Skeletal muscle tissue (tissue), 2 donors: ENCODE data around the gene TSSC4. TPM values are rescaled to one million over a fixed set of nuclear protein-coding genes. Genes with fewer than 3 reads are reported as not detected.

Experiments
- small RNA-seq: library from RNA; depleted of rRNA; stranded (forward); fragments of <200 nt; gene quantifications from one replicate; pipeline ENCODE3, GENCODE V24; 2014
- total RNA-seq: library from RNA; depleted of rRNA; stranded (reverse); fragments of >200 nt; gene quantifications from one replicate; pipeline ENCODE4 v1.2.3, GENCODE V29; 2014

Gene TSSC4
- total RNA-seq, 1 donor from 2014 or later, result 23.5 TPM

Small RNA genes within 50 kb of the gene (small RNA-seq; reads per million reads assigned to genes)
- gene RF00019, result not detected

Other genes starting within 250 kb of the TSSC4 start
- not detected for gene INS, start 239.5 kb upstream of the TSSC4 start, total RNA-seq
- gene TH, start 228.9 kb upstream of the TSSC4 start, total RNA-seq, result not detected
- gene ASCL2, start 130.2 kb upstream of the TSSC4 start, total RNA-seq, result not detected
- 1.6 TPM for gene C11orf21, start 98.8 kb upstream of the TSSC4 start, total RNA-seq
- gene TSPAN32, start 98.7 kb upstream of the TSSC4 start, total RNA-seq, result 2.1 TPM
- 221 TPM for gene CD81, start 23.4 kb upstream of the TSSC4 start, total RNA-seq
- gene TRPM5, start 43.8 kb downstream of the TSSC4 start, total RNA-seq, result under 0.01 TPM
- 2.6 TPM for gene KCNQ1, start 44.3 kb downstream of the TSSC4 start, total RNA-seq